DOHH2 (cell line): ENCODE data around the gene PPP2R5B.

Source experiments
- H3F3A ChIP-seq: fragments of 200-600 bp; sonication (generic), shearing (Covaris generic); 2 replicates; pipeline ENCODE4 v1.6.0; 2016; ENCODE audit warnings: antibody characterized with exemption, mild to moderate bottlenecking; ENCODE audit not compliant: control insufficient read depth, insufficient read depth
- H3K27ac ChIP-seq: fragments of 200-600 bp; sonication (generic); 2 replicates; pipeline ENCODE4 v1.5.1; 2014; ENCODE audit warnings: low read depth, mild to moderate bottlenecking, low read length, moderate library complexity
- H3K27me3 ChIP-seq: fragments of 200-600 bp; sonication (generic); 2 replicates; pipeline ENCODE4 v1.6.1; 2014; ENCODE audit warnings: mild to moderate bottlenecking, low read length, mixed read lengths; ENCODE audit not compliant: control insufficient read depth
- H3K36me3 ChIP-seq: fragments of 200-600 bp; sonication (generic); 2 replicates; pipeline ENCODE4 v1.6.1; 2014; ENCODE audit warnings: mild to moderate bottlenecking, low read length, moderate library complexity, mixed read lengths; ENCODE audit not compliant: control insufficient read depth
- H3K4me1 ChIP-seq: fragments of 200-600 bp; sonication (generic); 2 replicates; pipeline ENCODE4 v1.6.1; 2014; ENCODE audit warnings: mild to moderate bottlenecking, low read length, mixed read lengths; ENCODE audit not compliant: control insufficient read depth
- H3K4me2 ChIP-seq: fragments of 200-600 bp; sonication (generic); 2 replicates; pipeline ENCODE4 v1.6.0; 2014; ENCODE audit warnings: mild to moderate bottlenecking, low read length, moderate library complexity
- H3K4me3 ChIP-seq: fragments of 200-600 bp; sonication (generic); 2 replicates; pipeline ENCODE4 v1.5.1; 2014; ENCODE audit warnings: mild to moderate bottlenecking, low read length, mixed read lengths
- H3K79me2 ChIP-seq: fragments of 200-600 bp; sonication (generic); 2 replicates; pipeline ENCODE4 v1.6.1; 2014; ENCODE audit warnings: mild to moderate bottlenecking, low read length, mixed read lengths; ENCODE audit not compliant: control insufficient read depth
- H3K9me2 ChIP-seq: fragments of 200-600 bp; sonication (generic); replicated peaks from 2 replicates; pipeline ENCODE4 v1.6.1; 2014; ENCODE audit warnings: mild to moderate bottlenecking, low read length, mixed read lengths; ENCODE audit not compliant: control insufficient read depth
- H3K9me3 ChIP-seq: fragments of 200-600 bp; sonication (generic); 2 replicates; pipeline ENCODE4 v1.6.1; 2014; ENCODE audit warnings: antibody characterized with exemption, low read length, mixed read lengths; ENCODE audit not compliant: control insufficient read depth, insufficient read depth
- H4K20me1 ChIP-seq: fragments of 200-600 bp; sonication (generic); 2 replicates; pipeline ENCODE4 v1.6.0; 2014; ENCODE audit warnings: low read depth, mild to moderate bottlenecking, antibody characterized with exemption, low read length, moderate library complexity; ENCODE audit not compliant: control insufficient read depth, insufficient read depth
- CTCF ChIP-seq: fragments of 200-600 bp; sonication (generic); IDR thresholded peaks from one replicate; pipeline ENCODE4 v1.5.1; 2014; ENCODE audit warnings: antibody characterized with exemption, mild to moderate bottlenecking, low read depth, low read length; ENCODE audit not compliant: poor library complexity, severe bottlenecking
- EZH2phosphoT487 ChIP-seq: fragments of 200-600 bp; sonication (generic); IDR thresholded peaks from 2 replicates; pipeline ENCODE4 v1.6.1; 2017; ENCODE audit warnings: borderline replicate concordance, mild to moderate bottlenecking, antibody characterized with exemption, low read length, moderate library complexity, mixed read lengths

PPP2R5B gene

GRCh38 chr11:64894070-64894811 lies 30.2 kb upstream of the PPP2R5B start:
- Histone ChIP-seq H3K27ac (no peak overlapping the region), H3K4me3 (no peak overlapping the region)

DNA sequence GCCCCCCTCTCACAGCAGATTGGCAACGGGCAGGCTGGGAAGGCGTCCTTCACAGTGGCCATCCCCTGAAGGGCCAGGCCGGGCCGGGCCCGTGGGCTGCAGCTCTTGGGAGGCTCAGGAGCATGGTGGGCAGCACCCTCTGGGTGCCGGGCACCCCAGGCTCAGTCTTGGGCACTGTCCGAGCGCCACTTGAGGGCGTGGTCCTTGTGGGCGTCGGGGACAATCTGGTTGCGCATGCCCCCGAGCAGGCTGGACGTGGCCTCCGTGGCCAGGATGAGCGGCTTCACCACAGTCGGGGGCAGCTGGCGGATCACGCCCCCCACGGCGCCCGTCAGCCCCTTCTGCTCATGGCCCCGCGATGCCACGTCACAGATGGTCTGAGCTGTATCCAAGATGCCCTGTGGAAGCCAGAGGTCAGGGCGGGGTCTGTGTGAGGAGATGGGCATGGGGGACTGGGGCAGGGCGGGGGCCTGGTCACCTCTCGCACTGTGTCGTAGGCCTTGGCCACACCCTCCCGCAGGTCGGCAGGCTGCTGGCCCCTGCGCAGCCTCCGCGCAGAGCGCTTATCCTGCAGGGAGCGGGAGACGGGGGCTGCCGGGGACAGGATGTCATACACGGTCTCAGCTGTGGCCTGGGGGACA lies 29.6 kb upstream of the PPP2R5B start:
- peaks cover 14% of the 10 kb centered on the region for H3K4me1 ChIP-seq
- TF ChIP-seq EZH2phosphoT487 (no peak), CTCF (no peak)
- H3K9me2 ChIP-seq = no peaks in the 10 kb centered on the region
- H3K27me3 ChIP-seq = no peaks in the 10 kb centered on the region
- H3K36me3 ChIP-seq = peaks cover 8% of the 10 kb centered on the region; the same call in 1 of the 2 replicates
- no peak overlapping the region for H3K27ac ChIP-seq
- H3K4me3 ChIP-seq = no peak overlapping the region
- H3K9me3 ChIP-seq = no peaks in the 10 kb centered on the region
- no peaks in the 10 kb centered on the region for H3K79me2 ChIP-seq
- no peak overlapping the region for H3K4me2 ChIP-seq
- H3F3A ChIP-seq = no peaks in the 10 kb centered on the region
- no peaks in the 10 kb centered on the region for H4K20me1 ChIP-seq

More at GRCh38 chr11:64894070-64894811, 30.2 kb upstream of the PPP2R5B start:
- H3K4me2 ChIP-seq = no peak overlapping the region
- H4K20me1 ChIP-seq = no peaks in the 10 kb centered on the region
- H3F3A ChIP-seq = 0 out of 2 replicates have a peak, but pooled peaks cover 2% of the 10 kb centered on the region
- no peaks in the 10 kb centered on the region for H3K27me3 ChIP-seq
- no peak for TF ChIP-seq EZH2phosphoT487
- peak; percentile 96 for TF ChIP-seq CTCF
- H3K9me2 ChIP-seq = no peaks in the 10 kb centered on the region
- peaks cover 8% of the 10 kb centered on the region; the same call in 1 of the 2 replicates for H3K36me3 ChIP-seq
- H3K9me3 ChIP-seq = no peaks in the 10 kb centered on the region
- peaks cover 14% of the 10 kb centered on the region for H3K4me1 ChIP-seq
- H3K79me2 ChIP-seq = no peaks in the 10 kb centered on the region

DNA sequence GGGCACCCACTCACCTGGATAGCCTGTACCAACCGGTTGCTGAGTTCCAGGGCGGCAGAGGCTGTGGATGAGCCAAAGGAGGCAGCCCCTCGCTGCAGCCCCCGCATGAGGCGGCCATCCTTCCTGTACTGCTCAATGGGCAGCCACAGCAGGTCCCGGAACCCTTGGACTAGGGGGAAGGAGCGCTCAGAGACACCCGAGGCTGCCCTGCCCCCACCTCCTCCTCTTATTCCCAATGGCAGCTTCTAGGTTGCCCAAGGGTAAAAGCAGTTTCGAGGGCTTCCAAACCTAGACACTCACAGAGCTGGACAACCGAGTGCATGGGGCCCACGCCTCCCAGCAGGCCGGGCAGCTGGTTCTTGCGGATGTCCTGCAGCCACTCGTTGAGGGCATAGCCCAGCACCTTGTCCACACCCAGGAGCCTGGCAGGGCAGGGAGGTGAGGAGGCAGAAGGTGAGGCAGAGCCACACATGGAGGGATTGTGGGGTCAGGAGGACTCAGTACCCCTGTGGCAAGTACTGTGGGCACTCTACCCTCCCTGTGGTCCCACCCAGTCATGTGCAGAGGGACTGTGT lies 28.0 kb upstream of the PPP2R5B start:
- Histone ChIP-seq H4K20me1 (no peaks in the 10 kb centered on the region), H3K4me1 (peaks cover 14% of the 10 kb centered on the region), H3K9me3 (no peaks in the 10 kb centered on the region), H3K4me3 (no peak overlapping the region), H3K36me3 (peaks cover 8% of the 10 kb centered on the region; the same call in 1 of the 2 replicates), H3K4me2 (no peak overlapping the region), H3K27ac (no peak overlapping the region), H3K27me3 (no peaks in the 10 kb centered on the region), H3K79me2 (no peaks in the 10 kb centered on the region), H3K9me2 (no peaks in the 10 kb centered on the region), H3F3A (no peaks in the 10 kb centered on the region)
- TF ChIP-seq EZH2phosphoT487 = no peak
- no peak for TF ChIP-seq CTCF
